Measurements from ENCODE around the gene WDFY4.

DNA sequence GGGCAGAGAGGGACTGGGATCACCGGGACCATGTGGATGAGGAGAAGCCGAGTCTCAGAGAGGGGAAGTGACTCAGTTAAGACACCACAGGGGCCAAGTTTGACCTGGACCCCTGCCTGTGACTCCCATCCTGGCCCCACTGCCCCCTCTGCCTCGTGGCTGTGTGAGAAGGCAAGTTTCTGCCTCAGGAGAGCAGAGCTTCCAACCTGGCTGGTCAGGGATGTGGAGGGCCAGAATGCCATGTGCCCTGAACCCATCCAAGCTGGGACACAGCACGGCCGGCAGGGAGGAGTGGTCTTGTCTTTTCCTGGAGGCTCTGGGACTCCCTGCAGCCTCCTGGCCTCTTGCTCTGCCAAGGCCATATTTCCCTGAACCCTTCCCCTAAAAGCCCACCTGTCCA, 19.5 kb downstream of the WDFY4 start:
- TF ChIP-seq, protein P1, sequence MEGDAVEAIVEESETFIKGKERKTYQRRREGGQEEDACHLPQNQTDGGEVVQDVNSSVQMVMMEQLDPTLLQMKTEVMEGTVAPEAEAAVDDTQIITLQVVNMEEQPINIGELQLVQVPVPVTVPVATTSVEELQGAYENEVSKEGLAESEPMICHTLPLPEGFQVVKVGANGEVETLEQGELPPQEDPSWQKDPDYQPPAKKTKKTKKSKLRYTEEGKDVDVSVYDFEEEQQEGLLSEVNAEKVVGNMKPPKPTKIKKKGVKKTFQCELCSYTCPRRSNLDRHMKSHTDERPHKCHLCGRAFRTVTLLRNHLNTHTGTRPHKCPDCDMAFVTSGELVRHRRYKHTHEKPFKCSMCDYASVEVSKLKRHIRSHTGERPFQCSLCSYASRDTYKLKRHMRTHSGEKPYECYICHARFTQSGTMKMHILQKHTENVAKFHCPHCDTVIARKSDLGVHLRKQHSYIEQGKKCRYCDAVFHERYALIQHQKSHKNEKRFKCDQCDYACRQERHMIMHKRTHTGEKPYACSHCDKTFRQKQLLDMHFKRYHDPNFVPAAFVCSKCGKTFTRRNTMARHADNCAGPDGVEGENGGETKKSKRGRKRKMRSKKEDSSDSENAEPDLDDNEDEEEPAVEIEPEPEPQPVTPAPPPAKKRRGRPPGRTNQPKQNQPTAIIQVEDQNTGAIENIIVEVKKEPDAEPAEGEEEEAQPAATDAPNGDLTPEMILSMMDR (IDR thresholded peaks at IDR 0.05) = no peak
- no peak for TF ChIP-seq POLR2A (IDR thresholded peaks at IDR 0.05)
